Smooth muscle cell of the brain vasculature (primary cell): Measurements from ENCODE around the gene CATSPERD.

ENCODE experiments used
- DNase-seq: peaks from one replicate; pipeline ENCODE4 v3.0.0-alpha.2; 2012; ENCODE audit warnings: low read depth, low spot score

The CATSPERD gene

DNA sequence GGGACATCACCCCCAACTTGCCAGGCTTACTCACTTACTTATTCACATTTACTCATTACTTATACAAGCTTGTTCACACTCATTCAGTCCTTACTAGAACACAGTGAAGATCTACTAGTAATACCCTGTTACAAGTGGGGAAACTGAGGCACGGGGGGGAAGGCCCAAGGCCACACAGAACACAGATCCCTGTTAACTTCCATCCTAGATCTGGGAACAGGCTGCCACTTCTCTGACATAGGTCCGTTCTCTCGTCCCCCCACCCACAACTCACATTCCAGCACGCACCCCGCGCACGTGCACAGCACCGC, 83.0 kb downstream of the CATSPERD start:
- no peak for DNase-seq

GRCh38 chr19:5803752-5804515, 83.5 kb downstream of the CATSPERD start:
- DNase-seq: peak; percentile 56

GRCh38 chr19:5804516-5805461, 84.4 kb downstream of the CATSPERD start, which contains the start of gene NRTN:
NRTN (plus strand) TSS chr19:5805067; CDS start chr19:5824166, 19,099 bp downstream.
- no peak for DNase-seq

- no peak for DNase-seq
Observed at GRCh38 chr19:5805462-5806132, 85.2 kb downstream of the CATSPERD start.

GRCh38 chr19:5806133-5806489, 85.7 kb downstream of the CATSPERD start:
- DNase-seq: no peak

GRCh38 chr19:5806905-5807304, 86.5 kb downstream of the CATSPERD start:
- no peak for DNase-seq

DNA sequence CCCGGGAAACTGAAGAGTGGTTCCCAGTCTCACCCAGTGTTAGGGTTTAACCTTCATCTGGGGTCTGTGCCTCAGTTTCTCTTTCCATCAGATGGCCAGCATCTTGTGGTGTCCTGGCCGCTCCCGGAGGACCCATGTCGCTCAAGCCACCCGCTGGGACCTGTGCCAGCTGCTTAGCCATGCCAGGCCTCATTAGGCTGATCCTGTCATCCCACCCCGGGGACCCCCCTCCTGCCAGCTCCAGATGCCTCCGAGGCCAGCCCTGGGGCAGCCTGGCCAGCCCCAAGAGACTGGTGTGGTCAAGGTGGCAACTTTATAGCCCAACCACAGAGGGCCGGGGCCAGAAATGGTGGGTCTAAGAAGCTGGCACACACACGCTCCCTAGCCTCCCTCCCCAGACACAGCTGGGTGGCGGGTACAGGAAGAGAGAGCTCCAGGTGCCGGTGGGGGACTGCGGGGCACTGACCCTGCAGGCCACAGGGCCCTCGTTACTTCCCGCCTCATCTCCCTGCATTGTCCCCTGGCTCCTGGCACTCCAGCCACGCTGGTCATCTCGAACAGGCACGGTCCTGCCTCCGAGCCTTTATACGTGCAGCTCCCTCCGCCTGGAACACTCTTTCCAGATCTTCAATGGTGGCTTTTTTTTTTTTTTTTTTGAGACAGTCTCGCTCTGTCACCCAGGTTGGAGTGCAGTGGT, 87.8 kb downstream of the CATSPERD start:
- DNase-seq: no peak

DNA sequence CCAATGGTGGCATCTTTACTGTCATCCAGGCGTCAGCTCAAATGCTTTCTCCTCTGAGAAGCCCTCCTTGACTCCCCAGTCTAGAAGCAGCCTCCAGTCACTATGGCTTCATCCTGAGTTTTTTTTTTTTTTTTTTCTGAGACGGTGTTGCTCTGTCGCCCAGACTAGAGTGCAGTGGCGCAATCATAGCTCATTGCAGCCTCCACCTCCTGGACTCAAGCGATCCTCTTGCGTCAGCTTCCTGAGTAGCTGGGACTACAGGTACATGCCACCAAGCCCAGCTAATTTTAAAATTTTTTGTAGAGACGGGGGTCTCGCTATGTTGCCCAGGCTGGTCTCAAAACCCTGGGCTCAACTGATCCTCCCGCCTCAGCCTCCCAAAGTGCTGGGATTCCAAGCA, 88.6 kb downstream of the CATSPERD start:
- DNase-seq: no peak

DNA sequence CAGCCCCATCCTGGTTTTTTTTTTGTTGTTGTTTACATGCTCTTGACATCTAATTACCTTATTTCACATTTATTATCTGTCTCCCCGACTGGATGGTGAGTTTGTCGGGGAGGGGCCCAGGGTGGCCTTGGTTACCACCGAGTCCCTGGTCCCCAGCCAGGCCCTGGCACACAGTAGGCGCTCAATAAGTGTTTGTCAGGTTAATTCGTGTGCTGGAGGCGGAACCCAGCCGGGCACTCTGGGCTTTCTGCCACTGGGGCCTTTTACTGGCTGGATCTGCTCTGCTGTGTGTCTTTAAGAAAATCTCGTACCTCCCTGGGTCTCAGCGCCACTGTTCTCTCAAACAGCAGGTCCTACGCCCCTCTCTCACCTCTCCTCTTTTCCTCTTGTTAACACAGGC, 89.0 kb downstream of the CATSPERD start:
- no peak for DNase-seq

DNA sequence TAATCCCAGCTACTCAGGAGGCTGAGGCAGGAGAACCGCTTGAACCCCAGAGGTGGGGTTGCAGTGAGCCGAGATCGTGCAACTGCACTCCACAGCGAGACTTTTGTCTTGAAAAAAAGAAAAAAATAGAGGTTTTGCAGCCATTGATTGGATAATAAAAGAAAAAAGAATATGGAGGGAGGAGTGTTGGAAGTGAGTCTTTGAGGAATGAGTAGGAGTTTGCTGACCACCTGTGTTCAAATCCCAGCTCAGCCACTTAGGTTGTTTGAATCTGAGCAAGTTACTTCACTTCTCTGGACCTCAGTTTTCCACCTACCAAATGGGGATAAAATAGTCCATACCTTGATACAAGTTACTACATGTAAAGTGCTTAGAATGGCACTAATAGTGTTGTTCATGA, 90.7 kb downstream of the CATSPERD start:
- DNase-seq: no peak

DNA sequence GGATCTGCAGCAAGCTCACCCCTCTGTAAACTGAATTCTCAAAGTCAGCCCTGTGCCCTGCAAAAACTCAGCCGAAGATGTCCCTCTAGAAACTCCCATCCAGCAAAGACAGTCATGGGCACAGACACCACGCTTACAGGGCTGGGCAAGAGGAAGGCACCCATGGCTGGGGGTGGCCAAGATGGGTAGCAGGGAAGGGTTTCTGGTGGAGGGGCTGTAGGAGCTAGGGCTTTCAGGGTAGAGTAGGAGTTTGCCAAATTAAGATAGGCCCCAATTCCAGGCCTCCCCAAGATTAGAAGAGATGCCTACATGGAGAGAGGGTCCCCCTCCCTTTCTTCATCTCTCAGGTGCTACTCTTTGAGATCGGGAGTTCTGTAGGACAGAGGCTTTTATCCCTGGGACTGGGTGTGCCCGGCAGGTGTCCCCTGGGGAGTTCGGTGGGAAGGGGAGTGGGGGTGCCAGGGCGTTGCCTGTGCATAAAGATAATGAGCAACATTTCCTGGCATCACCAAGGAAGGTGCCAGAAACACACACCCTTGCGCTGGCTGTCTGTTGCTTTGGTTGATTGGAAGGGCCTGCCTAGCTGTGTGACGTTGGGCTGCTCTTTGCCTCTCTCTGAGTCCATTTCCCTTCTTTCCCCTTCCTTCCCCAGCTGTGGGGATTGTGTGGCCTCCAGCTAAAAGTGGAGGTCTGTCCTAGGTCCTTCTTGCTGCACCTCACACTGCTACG, 93.8 kb downstream of the CATSPERD start:
- DNase-seq: no peak

GRCh38 chr19:5814852-5815246, 94.4 kb downstream of the CATSPERD start:
- DNase-seq: no peak

DNA sequence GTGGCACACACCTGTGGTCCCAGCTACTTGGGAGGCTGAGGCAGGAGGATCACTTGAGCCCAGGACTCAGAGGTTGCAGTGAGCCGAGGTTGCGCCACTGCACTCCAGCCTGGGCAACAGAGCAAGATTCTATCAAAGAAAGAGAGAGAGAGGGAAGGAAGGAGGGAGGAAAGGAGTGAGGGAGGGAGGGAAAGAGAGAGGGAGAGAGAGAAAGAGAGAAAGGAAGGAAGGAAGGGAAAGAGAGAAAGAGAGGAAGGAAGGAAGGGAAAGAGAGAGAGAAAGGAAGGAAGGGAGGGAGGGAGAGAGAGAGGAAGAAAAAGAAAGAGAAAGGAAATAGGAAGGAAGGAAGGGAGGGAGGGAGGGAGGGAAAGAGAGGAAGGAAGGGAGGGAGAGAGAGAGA, 96.8 kb downstream of the CATSPERD start:
- DNase-seq: no peak

DNA sequence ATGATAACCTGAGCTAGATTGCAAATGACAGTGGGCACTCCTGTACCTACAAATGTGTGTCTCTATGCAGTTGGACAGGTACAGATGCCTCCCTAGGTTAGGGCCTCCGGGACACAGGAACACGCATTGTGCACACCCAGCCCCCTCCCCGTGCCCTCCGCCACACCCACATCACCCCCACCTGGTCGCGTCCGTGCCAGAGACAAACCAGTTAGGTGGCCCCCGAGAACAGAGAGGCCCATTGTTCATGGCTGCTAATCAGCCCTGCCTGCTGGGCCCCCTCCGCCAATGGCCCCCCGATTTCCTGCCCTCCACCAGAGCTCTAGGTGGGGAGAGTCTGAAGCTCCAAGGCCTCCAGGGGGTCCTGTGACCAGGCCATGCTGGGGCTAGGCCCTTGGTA, 98.2 kb downstream of the CATSPERD start:
- DNase-seq: no peak

DNA sequence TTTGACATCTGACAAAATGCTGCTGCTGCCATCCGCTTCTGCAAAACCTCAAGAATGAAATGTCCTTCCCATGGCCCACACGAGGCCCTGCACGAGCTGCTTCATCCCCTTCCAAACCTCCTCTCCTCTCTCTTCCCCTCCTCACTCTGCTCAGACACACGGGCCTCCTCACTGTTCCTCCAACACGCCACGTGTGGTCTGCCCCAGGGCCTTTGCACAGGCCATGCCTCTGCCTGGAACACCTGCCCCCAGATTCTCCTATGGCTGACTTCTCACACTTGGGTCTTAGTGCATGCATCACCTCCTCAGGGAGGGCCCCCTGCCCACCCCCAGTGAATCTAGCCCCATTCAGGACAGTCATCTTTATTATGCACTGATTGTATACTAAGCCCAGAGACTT, 100.3 kb downstream of the CATSPERD start:
- DNase-seq: no peak

DNA sequence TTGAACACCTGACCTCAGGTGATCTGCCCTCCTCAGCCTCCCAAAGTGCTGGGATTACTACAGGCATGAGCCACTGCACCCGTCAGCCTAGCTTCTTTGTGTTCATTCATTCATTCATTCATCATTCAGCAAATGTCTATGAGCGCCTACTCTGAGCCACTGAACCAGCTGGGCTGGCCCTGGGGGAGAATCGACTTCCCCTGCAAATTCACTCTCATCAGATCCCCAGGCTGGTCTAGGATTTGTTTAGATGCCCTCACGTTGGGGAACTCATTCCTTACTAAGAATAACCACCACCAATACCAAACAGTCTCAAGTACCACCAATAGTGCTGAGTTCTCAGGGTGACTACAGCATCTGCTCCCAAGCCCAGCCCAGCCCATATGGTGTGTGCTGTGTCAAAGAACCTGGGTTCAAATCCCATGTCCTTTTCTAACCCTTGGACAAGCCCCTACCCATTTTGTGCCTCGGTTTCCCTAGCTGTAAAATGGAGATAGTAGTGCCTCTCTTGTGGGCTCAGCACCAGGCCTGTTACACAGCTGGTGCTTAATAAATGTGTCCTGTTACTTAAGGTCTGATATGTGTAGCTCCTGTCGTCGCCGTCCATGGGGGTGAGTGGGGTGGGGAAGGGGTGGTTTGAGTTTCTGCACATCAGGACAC, 101.2 kb downstream of the CATSPERD start:
- no peak for DNase-seq

GRCh38 chr19:5822181-5822844, 101.9 kb downstream of the CATSPERD start:
- no peak for DNase-seq

GRCh38 chr19:5823579-5824281, 103.3 kb downstream of the CATSPERD start:
- no peak for DNase-seq

GRCh38 chr19:5824751-5825150, 104.3 kb downstream of the CATSPERD start:
- DNase-seq: no peak
